ENCODE results near the gene TMEM43.

The TMEM43 gene

DNA sequence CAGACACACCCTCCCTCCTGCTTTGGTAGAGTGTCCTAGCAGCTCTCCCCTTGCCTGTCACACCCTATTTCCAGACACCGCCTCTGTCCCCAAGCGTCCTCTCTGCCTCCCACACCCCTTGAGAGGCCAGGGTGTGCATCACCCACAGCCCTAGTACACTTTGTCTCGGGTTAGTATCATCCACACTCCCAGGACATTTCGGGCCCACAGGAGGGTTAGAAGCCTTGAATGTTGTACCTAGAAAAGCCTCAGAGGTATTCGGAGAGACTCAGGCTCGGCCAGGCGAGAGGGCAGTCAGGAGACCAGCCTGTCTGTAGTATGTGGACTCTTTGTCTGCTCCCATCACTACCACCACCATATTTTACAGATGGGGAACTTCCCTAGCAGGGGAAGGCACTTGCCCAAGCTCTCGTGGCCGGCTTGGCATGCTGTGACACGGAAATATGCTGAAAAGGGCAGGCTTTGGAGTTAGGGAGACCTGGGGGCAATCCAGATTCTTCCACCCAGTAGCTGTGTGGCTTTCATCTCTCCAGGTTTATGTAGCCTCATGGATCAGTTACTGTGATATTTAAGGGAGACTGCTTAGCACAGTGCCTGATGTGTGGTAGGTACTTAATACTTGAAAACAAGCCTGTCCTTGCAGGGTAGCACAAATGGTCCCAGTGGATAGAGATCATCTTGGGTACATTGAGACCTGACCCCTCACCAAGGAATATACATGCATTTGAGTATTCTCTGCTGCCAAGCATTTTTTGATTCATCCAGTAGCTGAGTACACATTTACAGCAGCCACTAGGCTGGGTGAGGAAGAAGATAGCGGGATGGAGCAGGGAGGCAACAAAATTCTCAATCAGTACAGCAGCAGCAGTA is 1.4 kb downstream of the TMEM43 start:
- Histone ChIP-seq H3K79me2 (ENCODE audit: insufficient read depth, low read length) (peaks cover 74% of the 10 kb centered on the region), H3K36me3 (ENCODE audit: insufficient read depth, low read length) (peaks cover 52% of the 10 kb centered on the region), H3K27ac (ENCODE audit: low read length) (peak overlapping the region; percentile 74), H3K4me2 (ENCODE audit: insufficient read depth, low read length) (peak overlapping the region; percentile 92), H4K20me1 (ENCODE audit: insufficient read depth, low read length) (peaks cover 42% of the 10 kb centered on the region), H3K9ac (ENCODE audit: low read depth, low read length) (peak overlapping the region; percentile 83), H3K4me3 (ENCODE audit: low read depth in 1 of 2, low read length in 2 of 2) (peak overlapping the region; percentile 88 to 99; a peak in 3 of 4 replicates), H3K9me3 (ENCODE audit: insufficient read depth, low read length, severe bottlenecking) (no peaks in the 10 kb centered on the region), H3K27me3 (ENCODE audit: insufficient read depth, low read length, poor library complexity) (no peaks in the 10 kb centered on the region), H2AFZ (ENCODE audit: low read depth, low read length) (no peak overlapping the region), H3K4me1 (ENCODE audit: insufficient read depth, low read length) (peaks cover 42% of the 10 kb centered on the region)
- no peak for ATAC-seq (ENCODE audit: insufficient read depth, low read depth)
- no peak for DNase-seq
- TF ChIP-seq, protein P1, sequence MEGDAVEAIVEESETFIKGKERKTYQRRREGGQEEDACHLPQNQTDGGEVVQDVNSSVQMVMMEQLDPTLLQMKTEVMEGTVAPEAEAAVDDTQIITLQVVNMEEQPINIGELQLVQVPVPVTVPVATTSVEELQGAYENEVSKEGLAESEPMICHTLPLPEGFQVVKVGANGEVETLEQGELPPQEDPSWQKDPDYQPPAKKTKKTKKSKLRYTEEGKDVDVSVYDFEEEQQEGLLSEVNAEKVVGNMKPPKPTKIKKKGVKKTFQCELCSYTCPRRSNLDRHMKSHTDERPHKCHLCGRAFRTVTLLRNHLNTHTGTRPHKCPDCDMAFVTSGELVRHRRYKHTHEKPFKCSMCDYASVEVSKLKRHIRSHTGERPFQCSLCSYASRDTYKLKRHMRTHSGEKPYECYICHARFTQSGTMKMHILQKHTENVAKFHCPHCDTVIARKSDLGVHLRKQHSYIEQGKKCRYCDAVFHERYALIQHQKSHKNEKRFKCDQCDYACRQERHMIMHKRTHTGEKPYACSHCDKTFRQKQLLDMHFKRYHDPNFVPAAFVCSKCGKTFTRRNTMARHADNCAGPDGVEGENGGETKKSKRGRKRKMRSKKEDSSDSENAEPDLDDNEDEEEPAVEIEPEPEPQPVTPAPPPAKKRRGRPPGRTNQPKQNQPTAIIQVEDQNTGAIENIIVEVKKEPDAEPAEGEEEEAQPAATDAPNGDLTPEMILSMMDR (IDR thresholded peaks at IDR 0.05; ENCODE audit: borderline replicate concordance, extremely low read depth, low read length, poor library complexity, severe bottlenecking), result no peak
- no peak for TF ChIP-seq EZH2 (IDR thresholded peaks at IDR 0.05; ENCODE audit: borderline replicate concordance, low read depth, low read length, severe bottlenecking)

DNA sequence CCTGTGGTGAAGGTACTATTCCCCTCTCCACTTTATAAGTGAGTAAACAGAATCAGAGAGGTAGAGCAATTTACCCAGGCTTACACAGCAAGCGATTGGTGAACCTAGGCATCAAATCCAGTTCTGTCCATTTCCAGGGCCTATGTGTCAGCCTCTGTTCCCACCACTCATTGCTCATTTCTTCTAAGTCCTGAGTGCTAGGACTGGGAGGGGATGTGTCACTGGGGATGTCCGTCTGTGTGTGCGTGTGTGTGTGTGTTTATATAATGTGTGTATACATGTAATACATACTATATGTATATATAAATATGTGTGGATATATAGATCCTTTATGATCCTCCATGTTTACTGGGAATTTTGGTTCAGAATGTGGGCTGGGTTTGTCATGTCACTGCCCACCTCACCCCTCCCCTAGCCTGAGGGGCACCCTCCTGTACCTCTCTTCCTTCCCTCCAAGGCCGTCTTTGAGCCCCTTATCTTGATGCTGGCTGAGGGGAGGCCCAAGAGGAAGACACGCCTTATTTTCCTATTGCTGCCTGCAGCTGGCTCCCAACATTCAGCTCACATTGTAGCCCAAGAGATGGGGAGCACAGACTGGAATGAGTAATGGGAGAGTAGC is 2.1 kb downstream of the TMEM43 start:
- peak overlapping the region; percentile 92; the same call in 1 of the 2 replicates for H3K4me2 ChIP-seq (ENCODE audit: insufficient read depth, low read length)
- H4K20me1 ChIP-seq (ENCODE audit: insufficient read depth, low read length), result peaks cover 42% of the 10 kb centered on the region
- no peaks in the 10 kb centered on the region for H3K9me3 ChIP-seq (ENCODE audit: insufficient read depth, low read length, severe bottlenecking)
- DNase-seq, result no peak
- H3K36me3 ChIP-seq (ENCODE audit: insufficient read depth, low read length), result peaks cover 52% of the 10 kb centered on the region
- ATAC-seq (ENCODE audit: insufficient read depth, low read depth), result no peak
- no peak overlapping the region for H2AFZ ChIP-seq (ENCODE audit: low read depth, low read length)
- H3K4me1 ChIP-seq (ENCODE audit: insufficient read depth, low read length), result peaks cover 39% of the 10 kb centered on the region
- peak overlapping the region in 1 of 2 experiments; percentile 99; a peak in 2 of 4 replicates for H3K4me3 ChIP-seq (ENCODE audit: low read depth in 1 of 2, low read length in 2 of 2)
- H3K79me2 ChIP-seq (ENCODE audit: insufficient read depth, low read length), result peaks cover 67% of the 10 kb centered on the region
- no peak overlapping the region for H3K27ac ChIP-seq (ENCODE audit: low read length)
- H3K9ac ChIP-seq (ENCODE audit: low read depth, low read length), result peak overlapping the region; percentile 83; the same call in 1 of the 2 replicates
- TF ChIP-seq, protein P1 (IDR thresholded peaks at IDR 0.05; ENCODE audit: borderline replicate concordance, extremely low read depth, low read length, poor library complexity, severe bottlenecking), result no peak
- no peak for TF ChIP-seq EZH2 (IDR thresholded peaks at IDR 0.05; ENCODE audit: borderline replicate concordance, low read depth, low read length, severe bottlenecking)
- no peaks in the 10 kb centered on the region for H3K27me3 ChIP-seq (ENCODE audit: insufficient read depth, low read length, poor library complexity)

DNA sequence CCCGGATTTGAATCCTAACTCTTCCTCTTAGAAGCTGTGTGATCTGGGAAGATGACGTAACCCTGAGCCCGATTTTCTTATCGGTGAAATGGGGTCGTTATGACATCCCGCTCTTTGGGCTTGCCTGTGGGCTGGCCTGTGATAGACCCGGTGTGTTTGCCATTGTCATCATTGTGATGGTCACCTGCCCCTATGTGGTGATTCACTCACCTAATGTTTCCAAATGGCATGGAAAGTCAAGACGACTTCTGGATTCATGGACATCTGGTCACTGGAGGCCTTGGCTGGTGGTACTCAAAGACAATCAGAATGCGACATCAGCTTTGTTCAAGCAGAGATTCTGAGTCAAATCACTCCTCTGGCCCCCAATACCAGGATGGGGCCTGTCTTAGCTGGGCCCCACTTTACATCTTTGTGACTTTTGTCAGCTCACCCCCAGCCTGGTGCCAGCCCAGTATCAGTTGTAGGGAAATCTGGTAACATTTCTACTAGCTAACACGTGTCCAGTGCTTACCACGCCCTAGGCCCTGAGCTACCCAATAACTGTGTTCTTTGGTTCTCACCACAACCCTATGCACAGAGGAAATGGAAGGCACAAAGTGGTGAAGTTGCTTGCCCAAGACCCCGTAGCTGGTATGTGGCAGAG is 2.8 kb downstream of the TMEM43 start:
- ATAC-seq (ENCODE audit: insufficient read depth, low read depth) (no peak), DNase-seq (no peak)
- peaks cover 52% of the 10 kb centered on the region for H3K36me3 ChIP-seq (ENCODE audit: insufficient read depth, low read length)
- TF ChIP-seq EZH2 (IDR thresholded peaks at IDR 0.05; ENCODE audit: borderline replicate concordance, low read depth, low read length, severe bottlenecking), result no peak
- TF ChIP-seq, protein P1 (IDR thresholded peaks at IDR 0.05; ENCODE audit: borderline replicate concordance, extremely low read depth, low read length, poor library complexity, severe bottlenecking), result no peak
- no peak overlapping the region for H2AFZ ChIP-seq (ENCODE audit: low read depth, low read length)
- no peaks in the 10 kb centered on the region for H3K27me3 ChIP-seq (ENCODE audit: insufficient read depth, low read length, poor library complexity)
- H4K20me1 ChIP-seq (ENCODE audit: insufficient read depth, low read length), result peaks cover 42% of the 10 kb centered on the region
- no peak overlapping the region for H3K9ac ChIP-seq (ENCODE audit: low read depth, low read length)
- H3K9me3 ChIP-seq (ENCODE audit: insufficient read depth, low read length, severe bottlenecking), result no peaks in the 10 kb centered on the region
- no peak overlapping the region for H3K4me3 ChIP-seq (ENCODE audit: low read depth in 1 of 2, low read length in 2 of 2)
- peaks cover 32% of the 10 kb centered on the region for H3K4me1 ChIP-seq (ENCODE audit: insufficient read depth, low read length)
- H3K79me2 ChIP-seq (ENCODE audit: insufficient read depth, low read length), result peaks cover 61% of the 10 kb centered on the region
- H3K27ac ChIP-seq (ENCODE audit: low read length), result no peak overlapping the region
- H3K4me2 ChIP-seq (ENCODE audit: insufficient read depth, low read length), result peak overlapping the region; percentile 92; the same call in 1 of the 2 replicates
